Pons (tissue), 1 donor: ENCODE data around the gene ITGB1BP1.
"Not testable (repeated sequence)": the region's sequence is repeated elsewhere in the genome, so short reads cannot be mapped to it uniquely, and the experiment has no call there.

Experiments
- DNase-seq: peaks from one replicate; pipeline ENCODE4 v3.0.0-alpha.2; 2016; ENCODE audit warnings: low spot score

The ITGB1BP1 gene

DNA sequence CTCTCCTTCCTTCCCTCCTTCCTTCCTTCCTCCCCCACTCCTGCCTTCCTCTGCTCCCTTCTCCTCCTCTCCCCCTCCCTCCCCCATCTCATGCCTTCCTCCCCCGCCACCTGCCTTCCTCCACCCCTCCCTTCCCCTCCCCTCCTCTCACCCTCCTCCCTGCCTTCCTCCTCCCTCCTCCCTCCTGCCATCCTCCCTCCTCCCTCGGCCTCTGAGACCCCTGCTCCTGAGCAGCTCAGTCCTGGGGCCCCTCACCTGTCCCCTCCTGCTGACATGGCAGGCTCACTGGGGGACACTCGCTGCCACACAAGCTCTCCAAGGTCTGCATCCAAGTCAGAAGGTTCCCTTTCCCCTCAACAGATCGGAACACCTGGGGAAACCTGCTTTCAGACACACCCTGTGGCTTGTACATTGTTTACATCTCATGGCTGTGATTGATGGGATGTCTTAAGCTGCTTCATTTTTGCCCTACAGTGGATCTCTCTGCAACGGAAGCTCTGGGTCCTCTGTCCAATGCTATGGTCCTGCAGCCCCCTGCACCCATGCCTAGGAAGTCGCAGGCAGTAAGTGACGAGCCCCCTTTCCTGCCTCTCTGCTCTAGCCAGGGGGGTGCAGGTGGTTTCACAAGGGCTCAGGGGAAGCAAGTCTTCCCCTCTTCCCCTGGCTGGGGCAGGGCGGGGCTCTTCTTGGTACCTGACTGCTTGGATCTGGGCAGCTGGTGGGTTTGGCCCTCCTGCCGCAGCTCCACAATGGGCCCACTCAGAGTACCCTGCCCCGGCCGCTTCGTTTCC is 22.9 kb downstream of the ITGB1BP1 start:
- no peak for DNase-seq

DNA sequence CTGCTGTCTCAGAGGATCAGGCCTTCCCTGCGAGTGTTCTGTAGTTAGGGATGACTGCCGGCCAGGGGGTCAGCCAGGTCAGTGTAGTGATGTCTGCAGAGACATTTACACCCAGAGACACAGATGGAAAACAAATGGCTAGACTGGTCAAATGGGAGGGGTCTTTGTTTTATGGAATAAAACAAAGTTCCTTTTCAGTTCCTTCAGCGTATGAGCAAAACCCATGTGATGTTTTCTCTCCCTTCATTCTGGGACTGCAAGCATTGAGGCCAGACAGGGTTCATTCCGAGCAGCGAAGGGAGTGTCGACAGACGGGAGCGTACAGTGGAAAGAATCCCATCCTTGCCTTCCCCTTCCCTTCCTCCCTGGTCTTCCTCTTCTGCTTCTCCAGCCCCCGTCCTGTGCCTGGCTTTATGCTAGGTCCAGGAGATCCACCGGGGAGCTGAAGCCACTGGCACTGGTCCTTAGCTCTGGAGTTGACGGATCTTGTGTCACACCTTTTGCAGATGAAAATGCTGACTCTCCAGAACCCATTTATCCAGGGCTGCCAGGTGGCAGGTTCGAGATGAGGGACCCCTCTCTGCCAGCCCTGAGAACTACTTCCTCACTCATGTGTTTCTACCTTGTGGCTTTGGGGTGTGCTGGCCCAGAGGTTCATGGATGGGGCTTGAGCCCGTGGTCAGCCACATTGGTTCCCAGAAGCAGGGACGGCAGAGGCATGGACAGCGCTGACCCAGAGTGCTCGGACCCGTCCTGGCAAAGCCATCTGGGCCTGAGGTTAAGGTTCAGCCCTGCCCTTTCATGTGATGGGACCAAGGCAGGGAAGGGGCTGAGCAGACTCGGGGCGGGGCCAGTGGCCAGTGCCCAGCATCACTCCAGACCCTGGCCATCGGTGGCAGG is 24.2 kb downstream of the ITGB1BP1 start:
- peak; percentile 66 for DNase-seq

GRCh38 chr2:9398251-9398650 is 25.1 kb downstream of the ITGB1BP1 start:
- DNase-seq = not testable (repeated sequence)

DNA sequence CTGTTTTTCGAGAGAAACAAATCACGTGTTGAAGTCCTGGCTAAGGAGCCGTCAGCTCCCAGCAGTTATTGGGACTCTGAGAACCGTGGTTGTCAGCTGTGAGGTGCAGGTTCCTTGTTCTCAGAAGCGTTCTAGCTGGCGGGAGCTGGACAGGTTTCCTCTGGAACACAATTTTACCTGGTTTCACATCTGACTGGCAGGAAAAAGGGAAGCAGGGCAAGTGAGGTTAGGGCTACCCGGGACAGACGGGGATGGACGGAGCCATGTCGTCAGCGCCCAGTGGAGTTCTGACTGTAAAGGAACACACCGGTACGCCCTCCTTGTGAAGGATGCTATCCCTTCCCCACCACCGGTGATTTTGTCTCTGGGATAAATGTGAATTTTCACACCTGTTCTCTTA is 26.1 kb downstream of the ITGB1BP1 start:
- no peak for DNase-seq

GRCh38 chr2:9394816-9395215 is 28.5 kb downstream of the ITGB1BP1 start:
- no peak for DNase-seq

GRCh38 chr2:9392898-9393765 is 30.2 kb downstream of the ITGB1BP1 start:
- DNase-seq = no peak

DNA sequence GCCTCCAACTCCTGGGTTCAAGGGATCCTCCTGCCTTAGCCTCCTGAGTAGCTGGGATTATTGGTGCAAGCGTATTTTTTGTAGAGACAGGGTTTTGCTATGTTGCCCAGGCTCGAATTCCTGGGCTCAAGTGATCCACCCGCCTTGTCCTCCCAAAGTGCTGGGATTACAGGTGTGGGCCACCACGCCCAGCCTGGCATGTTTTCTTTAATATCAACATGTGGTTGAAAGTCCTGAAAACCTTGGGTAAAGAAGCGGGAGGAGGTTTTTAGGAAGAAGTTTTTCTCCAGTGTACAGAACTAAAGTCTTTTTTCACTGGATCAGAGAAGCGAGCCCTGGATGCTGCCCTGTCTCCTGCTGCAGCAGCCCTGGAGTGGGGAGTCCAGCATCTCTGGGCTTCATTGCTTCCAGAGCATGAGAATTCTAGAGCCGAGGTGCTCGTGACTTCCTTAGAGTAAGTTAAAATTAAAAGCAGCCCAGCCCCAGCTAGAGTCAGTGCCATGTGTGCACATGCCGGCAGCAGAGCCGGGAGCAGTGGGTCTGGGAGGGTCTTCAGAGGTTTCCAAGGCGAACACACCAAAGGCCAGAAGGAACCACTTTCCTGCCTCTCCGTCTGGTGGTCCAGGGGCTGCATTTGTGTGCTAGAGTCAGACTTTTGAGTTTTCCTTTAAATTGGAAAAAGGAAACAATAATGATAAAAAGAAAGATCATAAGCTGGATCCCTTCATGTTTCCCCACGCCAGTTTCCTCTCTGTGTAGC is 31.2 kb downstream of the ITGB1BP1 start:
- DNase-seq = no peak

GRCh38 chr2:9390991-9391390 is 32.3 kb downstream of the ITGB1BP1 start:
- DNase-seq = no peak

DNA sequence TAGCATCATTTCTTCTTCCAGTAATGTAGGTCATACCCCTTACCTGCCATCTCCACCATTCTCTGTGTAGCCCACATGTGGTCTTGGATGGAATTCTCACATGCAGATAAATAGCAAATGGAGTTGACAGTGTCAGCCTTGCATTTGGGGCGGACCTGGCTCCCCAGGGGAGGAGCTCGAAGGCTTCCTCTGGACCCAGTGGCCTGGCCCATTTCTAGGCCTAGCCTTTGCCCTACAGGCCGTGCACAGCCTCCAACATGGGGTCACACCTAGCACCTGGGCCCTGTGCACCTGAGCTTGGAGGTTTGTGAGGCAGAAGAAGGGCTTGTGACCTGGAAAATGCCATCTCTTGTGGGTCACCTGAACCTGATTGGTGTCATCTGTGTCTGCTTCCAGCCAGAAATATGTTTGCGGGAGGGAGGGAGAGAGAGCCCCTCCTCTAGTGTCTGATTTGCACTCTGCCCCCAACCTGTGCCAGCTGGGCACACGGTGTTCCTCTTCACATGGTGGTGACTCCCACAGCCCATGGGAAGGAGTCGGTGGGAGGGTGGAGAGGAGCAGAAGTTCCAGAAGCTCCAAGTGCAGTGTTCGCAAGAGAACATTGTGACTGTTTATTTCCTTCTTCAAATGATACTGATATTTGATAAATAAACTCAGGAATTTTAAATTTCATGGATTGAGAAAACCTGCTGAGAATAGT is 33.0 kb downstream of the ITGB1BP1 start:
- DNase-seq = no peak

- DNase-seq = no peak
These were observed 34.1 kb downstream of the ITGB1BP1 start for GRCh38 chr2:9388950-9389911.

DNA sequence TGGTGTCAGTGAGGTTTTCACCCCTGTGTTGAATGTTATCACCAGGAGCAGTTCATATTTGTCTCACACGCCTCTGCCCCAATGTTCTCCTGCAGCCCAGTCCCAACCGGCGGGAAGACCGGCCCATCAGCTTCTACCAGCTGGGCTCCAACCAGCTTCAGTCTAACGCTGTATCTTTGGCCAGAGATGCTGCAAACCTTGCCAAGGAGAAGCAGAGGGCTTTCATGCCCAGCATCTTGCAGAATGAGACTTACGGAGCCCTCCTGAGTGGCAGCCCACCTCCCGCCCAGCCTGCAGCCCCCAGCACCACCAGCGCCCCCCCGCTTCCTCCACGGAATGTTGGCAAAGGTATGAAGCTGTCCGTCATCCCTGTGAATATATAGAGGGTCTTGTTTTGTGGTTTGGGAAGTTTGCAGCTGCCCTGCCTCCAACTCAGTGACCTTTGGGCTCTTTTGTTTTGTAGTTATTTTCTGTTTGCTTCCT is 35.1 kb downstream of the ITGB1BP1 start:
- no peak for DNase-seq

- no peak for DNase-seq
These were observed 37.5 kb downstream of the ITGB1BP1 start for GRCh38 chr2:9385841-9386240.

- DNase-seq = no peak
These were observed 38.8 kb downstream of the ITGB1BP1 start for GRCh38 chr2:9384521-9384920.

DNA sequence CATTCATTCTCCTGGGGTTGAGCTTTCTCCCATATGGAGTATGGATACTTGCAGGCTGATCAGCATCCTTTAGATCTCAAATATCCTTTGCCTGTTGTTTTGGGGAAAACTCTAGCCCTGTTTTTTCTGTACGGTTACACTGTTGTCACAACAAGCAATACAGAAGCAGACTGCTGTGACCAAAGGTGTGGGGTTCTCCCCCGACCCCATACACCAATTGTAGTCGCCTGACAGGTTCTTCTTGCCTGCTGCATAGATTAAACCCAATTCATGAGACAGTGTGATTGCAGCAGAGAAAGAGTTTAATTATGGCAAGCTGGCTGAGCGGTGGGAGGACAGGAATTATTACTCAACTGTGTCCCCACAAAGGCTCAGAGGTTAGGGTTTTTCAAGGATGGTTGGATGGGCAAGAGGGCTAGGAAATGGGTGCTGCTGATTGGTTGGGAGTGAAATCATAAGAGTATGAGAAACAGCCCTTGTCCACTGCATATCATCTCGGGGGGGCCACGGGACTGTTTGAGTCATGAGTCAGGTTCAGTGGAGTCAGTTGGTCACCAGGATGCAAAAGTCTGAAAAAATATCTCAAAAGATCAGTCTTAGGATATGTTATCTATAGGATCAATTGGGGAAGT is 40.6 kb downstream of the ITGB1BP1 start:
- DNase-seq = no peak

GRCh38 chr2:9380702-9381628 is 42.4 kb downstream of the ITGB1BP1 start:
- DNase-seq = no peak

- DNase-seq = no peak
These were observed 44.0 kb downstream of the ITGB1BP1 start for GRCh38 chr2:9379391-9379755.

GRCh38 chr2:9378433-9379390 is 44.6 kb downstream of the ITGB1BP1 start:
- DNase-seq = no peak
